HG03565 (cell line): ENCODE results near the gene TRAPPC6A.

Source experiments
- ATAC-seq: cut with Tn5 transposase; IDR thresholded peaks from one replicate; pipeline ENCODE4 v1.9.1; 2021; ENCODE audit warnings: mild to moderate bottlenecking, moderate library complexity; ENCODE audit not compliant: unreplicated experiment

The TRAPPC6A gene

GRCh38 chr19:45177817-45178261 lies at the start of gene TRAPPC6A:
Gene TRAPPC6A (minus strand): TSS chr19:45178237. CDS start chr19:45178218, 19 bp downstream.
- ATAC-seq: no peak

DNA sequence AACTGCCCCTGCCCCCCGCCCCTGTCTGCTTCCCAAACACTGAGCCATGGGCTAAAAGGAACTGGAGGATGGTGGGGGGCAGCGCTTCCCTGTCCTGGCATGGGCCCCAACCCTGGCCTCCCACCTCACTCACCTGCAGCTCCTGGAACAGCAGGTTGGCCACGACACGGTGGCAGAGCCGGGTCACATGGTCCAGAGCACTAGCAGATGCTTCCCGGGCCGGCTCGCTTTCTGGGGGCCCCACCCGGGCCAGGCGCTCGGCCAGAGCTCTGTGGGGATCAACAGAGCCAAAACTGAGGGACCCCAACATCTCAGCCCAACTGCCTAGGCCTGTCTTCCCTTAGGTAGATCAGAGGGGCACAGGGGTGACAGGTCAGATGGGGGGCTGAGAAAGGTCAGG lies 46.6 kb upstream of the TRAPPC6A start:
- ATAC-seq: no peak

DNA sequence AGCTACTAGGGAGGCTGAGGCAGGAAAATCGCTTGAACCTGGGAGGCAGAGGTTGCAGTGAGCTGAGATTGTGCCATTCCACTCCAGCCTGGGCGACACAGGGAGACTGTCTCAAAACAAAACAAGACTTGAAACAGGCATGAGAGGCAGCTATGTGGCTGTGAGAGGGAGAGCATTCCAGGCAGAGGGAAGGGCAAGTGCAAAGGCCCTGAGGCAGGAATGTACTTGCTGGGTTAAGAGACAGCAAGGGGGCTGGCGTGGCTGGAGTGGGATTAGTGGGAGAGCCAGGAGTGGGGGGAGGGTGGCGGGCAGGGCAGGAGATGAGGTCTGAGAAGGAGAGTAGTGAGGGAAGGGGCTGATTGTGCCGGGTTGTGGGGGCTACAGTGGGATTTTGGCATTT lies 45.8 kb upstream of the TRAPPC6A start:
- no peak for ATAC-seq

DNA sequence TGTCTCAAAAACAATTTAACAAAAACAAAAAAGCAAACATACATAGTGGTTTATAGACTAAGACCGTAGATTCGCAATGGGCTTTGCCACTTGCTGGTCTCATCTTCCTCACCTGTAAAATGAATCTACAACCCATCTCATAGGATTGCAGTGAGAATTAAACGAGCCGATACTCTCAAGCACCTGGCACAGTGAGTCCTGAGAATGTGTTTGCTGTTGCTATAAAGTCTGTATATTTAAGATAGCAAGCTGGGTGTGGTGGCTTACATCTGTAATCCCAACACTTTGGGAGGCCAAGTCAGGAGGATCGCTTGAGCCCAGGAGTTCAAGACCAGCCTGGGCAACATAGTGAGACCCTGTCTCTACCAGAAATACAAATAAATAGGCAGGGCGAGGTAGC lies 44.7 kb upstream of the TRAPPC6A start:
- no peak for ATAC-seq

- no peak for ATAC-seq
Measured at GRCh38 chr19:45218911-45219743, 41.1 kb upstream of the TRAPPC6A start.

- no peak for ATAC-seq
Measured at GRCh38 chr19:45218426-45218825, 40.4 kb upstream of the TRAPPC6A start.

GRCh38 chr19:45217957-45218334 lies 39.9 kb upstream of the TRAPPC6A start:
- no peak for ATAC-seq

DNA sequence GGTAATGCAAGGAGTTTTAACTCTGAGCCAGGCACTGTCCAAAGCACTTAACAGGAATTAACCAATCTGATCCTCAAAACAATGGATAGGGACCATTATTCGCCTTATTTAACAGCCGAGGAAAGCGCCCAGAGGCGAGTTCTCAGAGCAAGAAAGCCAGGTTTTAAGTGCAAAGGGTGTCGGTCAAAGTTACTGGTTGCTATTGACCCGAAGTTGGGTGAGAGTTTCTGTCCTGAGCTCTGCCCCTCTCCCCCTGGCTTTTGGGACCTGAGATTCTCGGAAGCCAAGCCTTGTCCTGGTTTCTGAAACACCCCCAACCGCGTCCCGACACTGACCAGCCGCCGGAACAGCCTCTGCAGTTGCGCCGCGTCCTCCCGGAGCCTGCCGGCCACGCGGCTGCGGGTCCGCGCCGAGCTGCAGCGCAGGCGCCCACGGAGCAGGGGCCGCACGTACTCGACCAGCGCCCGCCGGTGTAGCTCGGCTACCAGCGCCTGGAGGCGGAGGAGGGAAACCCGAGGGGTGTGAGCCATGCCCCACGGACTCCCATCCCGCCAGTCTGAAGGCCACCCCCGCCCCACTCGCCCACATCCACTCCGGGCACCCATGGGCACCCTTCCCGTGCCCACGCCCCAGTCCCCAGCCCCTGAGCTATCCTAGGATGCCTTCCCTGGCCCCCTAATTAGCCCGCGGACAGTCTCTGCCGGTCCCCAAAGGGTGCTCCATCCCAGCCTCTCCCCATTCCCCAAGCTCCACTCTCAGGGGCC lies 39.3 kb upstream of the TRAPPC6A start:
- ATAC-seq: no peak

DNA sequence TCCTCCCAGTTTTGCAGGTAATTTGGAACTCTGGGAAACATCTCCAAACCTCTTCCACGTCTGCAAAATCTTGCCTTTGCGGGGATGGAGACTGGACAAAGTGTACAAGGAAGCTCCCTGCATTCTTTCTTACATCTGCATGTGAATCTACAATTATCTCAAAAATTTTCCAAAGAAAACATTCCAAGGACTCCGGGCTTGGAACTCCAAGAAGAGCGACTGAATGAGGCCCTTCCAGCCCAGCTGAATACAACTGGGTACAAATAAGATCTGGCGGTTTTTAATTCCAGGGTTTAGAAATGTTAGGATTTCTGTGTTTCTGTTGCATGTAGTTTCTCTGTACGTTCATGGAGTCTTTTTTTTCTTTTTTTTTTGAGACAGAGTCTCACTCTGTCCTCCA lies 38.6 kb upstream of the TRAPPC6A start:
- no peak for ATAC-seq

DNA sequence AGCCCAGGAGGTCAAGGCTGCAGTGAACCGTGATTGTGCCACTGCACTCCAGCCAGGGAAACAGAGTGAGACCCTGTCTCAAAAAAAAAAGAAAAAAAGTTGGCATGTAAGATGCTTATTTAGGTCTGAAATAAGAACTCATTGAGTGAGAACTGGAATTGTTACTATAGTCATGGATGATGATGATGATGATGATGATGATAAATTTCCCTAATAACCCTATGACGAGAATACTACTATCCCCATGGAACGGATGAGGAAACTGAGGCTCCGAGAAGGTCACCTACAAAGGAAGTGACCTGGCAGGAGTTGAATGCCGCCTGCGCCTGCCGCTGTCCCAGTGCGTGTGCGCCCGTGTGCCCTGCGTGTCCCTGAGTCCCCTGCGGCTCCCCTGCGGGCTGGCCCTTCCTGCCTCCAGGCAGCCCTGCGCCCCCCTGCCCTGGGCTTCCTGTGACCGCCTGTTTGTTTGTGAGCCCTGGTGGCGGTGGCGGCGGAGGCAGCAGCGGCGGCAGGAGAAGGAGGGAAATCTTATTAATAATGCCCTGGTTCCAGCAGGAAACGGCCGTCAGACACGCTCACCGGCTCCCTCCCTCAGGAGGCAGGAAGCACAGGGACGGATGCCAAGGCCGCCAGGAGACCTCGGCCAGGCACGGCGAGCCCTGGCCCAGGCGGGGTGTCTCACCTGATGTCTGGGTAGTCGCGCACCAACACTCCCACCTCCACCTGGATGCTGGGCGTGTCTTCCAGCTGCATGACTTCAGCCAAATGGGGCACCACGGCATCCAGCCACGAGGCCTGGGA lies 37.6 kb upstream of the TRAPPC6A start:
- no peak for ATAC-seq

DNA sequence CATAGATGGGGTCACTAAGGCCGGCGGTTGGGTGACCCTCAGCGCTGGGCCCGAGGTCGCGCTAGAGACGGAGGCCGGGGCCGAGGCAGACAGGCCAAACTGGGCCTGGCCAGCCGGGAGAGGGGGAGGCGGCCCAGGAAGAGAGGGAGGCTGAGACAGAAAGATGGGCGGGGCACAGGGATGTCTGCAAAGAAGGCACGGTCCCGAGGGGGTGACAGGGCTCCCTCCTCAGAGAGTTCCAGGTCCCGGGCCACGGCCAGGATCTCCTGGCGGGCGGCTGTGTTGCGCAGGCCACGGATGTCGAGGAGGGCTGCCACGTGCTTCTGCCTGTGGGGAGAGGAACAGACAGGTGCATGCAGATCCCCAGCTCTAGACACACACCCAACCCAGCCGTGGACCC lies 35.0 kb upstream of the TRAPPC6A start:
- ATAC-seq: no peak

DNA sequence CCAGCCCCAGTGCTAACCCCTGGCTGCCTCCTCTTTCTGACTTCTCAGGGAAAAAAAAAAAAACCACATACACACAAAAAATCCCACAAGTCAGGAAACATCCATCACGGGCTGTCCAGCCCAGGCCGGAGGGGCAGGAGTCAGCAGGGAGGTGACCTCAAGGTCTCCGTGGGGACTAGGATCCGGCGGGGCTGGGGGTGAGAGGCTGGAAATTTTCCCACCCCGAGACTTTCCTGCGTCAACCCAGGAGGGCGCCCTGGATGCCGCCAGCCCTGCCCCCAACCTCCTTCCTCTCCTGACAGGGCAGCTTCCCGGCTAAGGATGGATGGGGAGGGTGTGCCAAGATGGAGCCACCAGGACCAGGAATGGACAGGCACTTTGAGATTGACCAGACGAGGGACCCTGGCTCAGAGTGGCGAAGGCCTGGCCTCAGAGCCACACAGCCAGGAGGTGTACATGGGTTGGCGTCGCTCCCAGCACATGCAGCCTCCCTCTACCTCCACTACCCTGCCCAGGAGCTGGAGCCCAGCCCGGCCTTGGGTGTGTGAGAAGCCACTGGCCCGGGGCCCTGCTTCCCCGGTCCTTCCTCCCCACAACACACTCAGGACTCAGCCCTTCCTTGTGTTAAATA lies 33.8 kb upstream of the TRAPPC6A start:
- ATAC-seq: no peak

DNA sequence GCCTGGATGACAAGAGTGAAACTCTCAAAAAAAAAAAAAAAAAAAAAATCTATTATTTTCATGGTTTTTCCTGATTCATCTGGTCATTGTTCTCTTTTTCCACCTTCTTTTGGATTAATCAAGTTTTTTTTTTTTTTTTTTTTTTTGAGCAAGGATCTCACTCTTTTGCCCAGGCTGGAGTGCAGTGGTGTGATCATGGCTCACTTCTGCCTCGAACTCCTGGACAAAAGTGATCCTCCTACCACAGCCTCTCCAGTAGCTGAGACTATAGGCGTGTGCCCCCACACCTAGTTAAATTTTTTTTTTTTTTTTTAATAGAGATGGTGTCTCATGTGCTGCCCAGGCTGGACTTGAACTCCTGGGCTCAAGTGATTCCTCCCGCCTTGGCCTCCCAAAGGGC lies 28.3 kb upstream of the TRAPPC6A start:
- ATAC-seq: no peak

GRCh38 chr19:45205810-45206209 lies 27.8 kb upstream of the TRAPPC6A start:
- no peak for ATAC-seq

GRCh38 chr19:45202637-45203036 lies 24.6 kb upstream of the TRAPPC6A start:
- no peak for ATAC-seq

GRCh38 chr19:45200568-45200967 lies 22.5 kb upstream of the TRAPPC6A start:
- no peak for ATAC-seq

- ATAC-seq: no peak
Measured at GRCh38 chr19:45195764-45196163, 17.7 kb upstream of the TRAPPC6A start.

- no peak for ATAC-seq
Measured at GRCh38 chr19:45191375-45191774, 13.3 kb upstream of the TRAPPC6A start.

DNA sequence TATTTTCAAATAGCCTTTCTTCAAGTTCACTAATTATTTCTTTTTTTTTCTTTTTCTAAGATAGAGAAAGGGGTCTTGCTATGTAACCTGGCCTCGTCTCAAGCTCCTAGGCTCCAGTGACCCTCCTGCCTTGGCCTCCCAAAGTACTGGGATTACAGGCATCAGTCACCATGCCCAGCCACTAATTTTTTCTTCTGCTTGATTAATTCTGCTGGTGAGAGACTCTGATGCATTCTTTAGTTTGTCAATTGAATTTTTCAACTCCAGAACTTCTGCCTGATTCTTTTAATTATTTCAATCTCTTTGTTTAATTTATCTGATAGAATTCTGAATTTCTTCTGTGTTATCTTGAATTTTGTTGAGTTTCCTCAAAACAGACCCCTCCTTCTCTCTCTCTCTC lies 11.9 kb upstream of the TRAPPC6A start:
- no peak for ATAC-seq

- no peak for ATAC-seq
Measured at GRCh38 chr19:45187421-45188100, 9.5 kb upstream of the TRAPPC6A start.
